Neural progenitor cell (in vitro differentiated cells): ENCODE results near the gene LTC4S. TPM values are rescaled to one million over a fixed set of nuclear protein-coding genes. Genes with fewer than 3 reads are reported as not detected.
A peak's percentile ranks its signal among the peaks of the same experiment; 100 is the strongest.

ENCODE experiments used
- DNase-seq: peaks from one replicate; pipeline ENCODE4 v3.0.0-alpha.2; 2016; ENCODE audit warnings: low spot score
- H2AFZ ChIP-seq: fragments of 200-600 bp; sonication (generic); replicated peaks from 2 replicates; pipeline ENCODE4 v1.6.1; 2016; ENCODE audit warnings: antibody characterized with exemption
- H3F3A ChIP-seq: fragments of 200-600 bp; sonication (generic); 2 replicates; pipeline ENCODE4 v1.6.1; 2016; ENCODE audit warnings: antibody characterized with exemption, low read depth
- H3K27ac ChIP-seq: fragments of 200-600 bp; sonication (generic); 2 replicates; pipeline ENCODE4 v1.5.1; 2016; ENCODE audit warnings: mild to moderate bottlenecking
- H3K27me3 ChIP-seq: fragments of 200-600 bp; sonication (generic); 2 replicates; pipeline ENCODE4 v1.6.1; 2016; ENCODE audit warnings: mild to moderate bottlenecking, moderate library complexity
- H3K36me3 ChIP-seq: fragments of 200-600 bp; sonication (generic); 2 replicates; pipeline ENCODE4 v1.5.1; 2016
- H3K4me1 ChIP-seq: fragments of 200-600 bp; sonication (generic); 2 replicates; pipeline ENCODE4 v1.6.1; 2016; ENCODE audit warnings: mixed run types
- H3K4me2 ChIP-seq: fragments of 200-600 bp; sonication (generic); 2 replicates; pipeline ENCODE4 v1.6.1; 2016
- H3K4me3 ChIP-seq: fragments of 200-600 bp; sonication (generic); 2 replicates; pipeline ENCODE4 v1.5.1; 2016
- H3K79me2 ChIP-seq: fragments of 200-600 bp; sonication (generic); 2 replicates; pipeline ENCODE4 v1.6.1; 2016; ENCODE audit warnings: low read depth
- H3K9ac ChIP-seq: fragments of 200-600 bp; sonication (generic); 2 replicates; pipeline ENCODE4 v1.6.1; 2016
- H3K9me3 ChIP-seq: fragments of 200-600 bp; sonication (generic); 2 replicates; pipeline ENCODE4 v1.5.1; 2016; ENCODE audit warnings: low read depth
- H4K20me1 ChIP-seq: fragments of 200-600 bp; sonication (generic); 2 replicates; pipeline ENCODE4 v1.6.1; 2016; ENCODE audit warnings: low read depth
- H3K27ac Mint-ChIP-seq: 3 replicates; pipeline ENCODE4 v1.8.0; 2021; ENCODE audit warnings: mixed read lengths
- H3K27me3 Mint-ChIP-seq: 2 replicates; pipeline ENCODE4 v1.8.0; 2022; ENCODE audit warnings: low read depth, mild to moderate bottlenecking, inconsistent platforms, moderate library complexity, mixed read lengths; ENCODE audit not compliant: insufficient read depth
- H3K36me3 Mint-ChIP-seq: 3 replicates; pipeline ENCODE4 v1.8.0; 2021; ENCODE audit warnings: mixed read lengths
- H3K4me1 Mint-ChIP-seq: 3 replicates; pipeline ENCODE4 v1.8.0; 2021; ENCODE audit warnings: mixed read lengths
- H3K4me3 Mint-ChIP-seq: 3 replicates; pipeline ENCODE4 v1.8.0; 2021; ENCODE audit warnings: mild to moderate bottlenecking, moderate library complexity, mixed read lengths
- H3K9me3 Mint-ChIP-seq: 3 replicates; pipeline ENCODE4 v1.8.0; 2020; ENCODE audit warnings: mixed read lengths
- CTCF ChIP-seq: fragments of 200-600 bp; sonication (generic); IDR thresholded peaks from 2 replicates; pipeline ENCODE4 v1.5.1; 2017; ENCODE audit warnings: antibody characterized with exemption, mild to moderate bottlenecking
- EZH2 ChIP-seq: fragments of 200-600 bp; sonication (generic); IDR thresholded peaks from 2 replicates; pipeline ENCODE4 v1.6.1; 2017; ENCODE audit warnings: antibody characterized with exemption, mild to moderate bottlenecking, moderate library complexity
- EZH2phosphoT487 ChIP-seq: fragments of 200-600 bp; sonication (generic); IDR thresholded peaks from 2 replicates; pipeline ENCODE4 v1.6.1; 2017; ENCODE audit warnings: antibody characterized with exemption
- total RNA-seq: library from RNA; depleted of rRNA; stranded (reverse); fragments of >200 nt; gene quantifications from 2 replicates; pipeline ENCODE4 v1.2.3, GENCODE V29; 2015; ENCODE audit warnings: low replicate concordance

The LTC4S gene
- total RNA-seq, 1 donor from 2014 or later, result not detected

- Mint-ChIP-seq H3K27me3 (peaks cover 16% of the 10 kb centered on the region), H3K9me3 (peaks cover 4% of the 10 kb centered on the region), H3K4me3 (peak overlapping the region; percentile 84), H3K4me1 (peaks cover 38% of the 10 kb centered on the region), H3K27ac (peak overlapping the region; percentile 69), H3K36me3 (peaks cover 16% of the 10 kb centered on the region)
- Histone ChIP-seq H3F3A (peaks cover 25% of the 10 kb centered on the region), H2AFZ (no peak overlapping the region), H4K20me1 (peaks cover 31% of the 10 kb centered on the region), H3K4me3 (peak overlapping the region; percentile 89), H3K79me2 (peaks cover 21% of the 10 kb centered on the region), H3K4me2 (peak overlapping the region; percentile 92), H3K27ac (no peak overlapping the region), H3K27me3 (peaks cover 34% of the 10 kb centered on the region), H3K36me3 (no peaks in the 10 kb centered on the region), H3K9me3 (no peaks in the 10 kb centered on the region), H3K9ac (no peak overlapping the region), H3K4me1 (peaks cover 26% of the 10 kb centered on the region)
- no peak for DNase-seq
- TF ChIP-seq EZH2, result no peak
- no peak for TF ChIP-seq CTCF
- no peak for TF ChIP-seq EZH2phosphoT487
These were observed 26.3 kb downstream of the LTC4S start for GRCh38 chr5:179820127-179820482.

- peak within 1 kb of the TSS; percentile 92 for H3K4me2 ChIP-seq
- H3K27ac ChIP-seq, result no peak within 1 kb of the TSS
- peak; percentile 92 for DNase-seq
- H3K36me3 ChIP-seq, result no peaks in the 10 kb centered on the region
- H4K20me1 ChIP-seq, result peaks cover 33% of the 10 kb centered on the region
- no peak within 1 kb of the TSS for H2AFZ ChIP-seq
- Mint-ChIP-seq H3K4me3 (peak within 1 kb of the TSS; percentile 95), H3K4me1 (peaks cover 38% of the 10 kb centered on the region), H3K27me3 (peaks cover 16% of the 10 kb centered on the region), H3K36me3 (peaks cover 14% of the 10 kb centered on the region), H3K27ac (peak within 1 kb of the TSS; percentile 69), H3K9me3 (peaks cover 2% of the 10 kb centered on the region)
- TF ChIP-seq EZH2 (peak; percentile 35), CTCF (peak; percentile 21), EZH2phosphoT487 (no peak)
- peaks cover 25% of the 10 kb centered on the region for H3F3A ChIP-seq
- peak within 1 kb of the TSS; percentile 61 for H3K9ac ChIP-seq
- peaks cover 26% of the 10 kb centered on the region for H3K4me1 ChIP-seq
- H3K9me3 ChIP-seq, result no peaks in the 10 kb centered on the region
- peaks cover 32% of the 10 kb centered on the region for H3K27me3 ChIP-seq
- H3K79me2 ChIP-seq, result peaks cover 21% of the 10 kb centered on the region
- H3K4me3 ChIP-seq, result peak within 1 kb of the TSS; percentile 89
These were observed 26.9 kb downstream of the LTC4S start, which contains the start of gene SQSTM1 for GRCh38 chr5:179820483-179821297. TSS of gene SQSTM1 (plus strand) at chr5:179820905. CDS start at chr5:179820937, 32 bp downstream.

GRCh38 chr5:179821298-179822058 lies 27.7 kb downstream of the LTC4S start:
- H3K36me3 Mint-ChIP-seq, result peaks cover 15% of the 10 kb centered on the region
- no peaks in the 10 kb centered on the region for H3K9me3 ChIP-seq
- H3K4me1 Mint-ChIP-seq, result peaks cover 38% of the 10 kb centered on the region
- H3K27ac Mint-ChIP-seq, result no peak overlapping the region
- H3K9ac ChIP-seq, result peak overlapping the region; percentile 61
- H4K20me1 ChIP-seq, result peaks cover 36% of the 10 kb centered on the region
- H3K4me3 Mint-ChIP-seq, result peak overlapping the region; percentile 95
- peaks cover 12% of the 10 kb centered on the region for H3K27me3 Mint-ChIP-seq
- DNase-seq, result peak; percentile 81
- H3F3A ChIP-seq, result peaks cover 25% of the 10 kb centered on the region
- peaks cover 24% of the 10 kb centered on the region for H3K27me3 ChIP-seq
- peaks cover 26% of the 10 kb centered on the region for H3K4me1 ChIP-seq
- peak overlapping the region; percentile 89 for H3K4me3 ChIP-seq
- no peak overlapping the region for H2AFZ ChIP-seq
- peak overlapping the region; percentile 92 for H3K4me2 ChIP-seq
- peaks cover 21% of the 10 kb centered on the region for H3K79me2 ChIP-seq
- H3K27ac ChIP-seq, result no peak overlapping the region
- H3K9me3 Mint-ChIP-seq, result no peaks in the 10 kb centered on the region
- no peaks in the 10 kb centered on the region for H3K36me3 ChIP-seq
- TF ChIP-seq EZH2, result no peak
- TF ChIP-seq CTCF, result no peak
- no peak for TF ChIP-seq EZH2phosphoT487
